HG03432 (cell line): ENCODE measurements around the gene IL11RA.
A peak's percentile ranks its signal among the peaks of the same experiment; 100 is the strongest.

Experiments
- ATAC-seq: cut with Tn5 transposase; IDR thresholded peaks from one replicate; pipeline ENCODE4 v1.9.1; 2021; ENCODE audit warnings: mild to moderate bottlenecking, moderate library complexity; ENCODE audit not compliant: unreplicated experiment

IL11RA gene

GRCh38 chr9:34652602-34653000 lies 616 bp downstream of the IL11RA start:
- ATAC-seq, result no peak

- no peak for ATAC-seq
Observed at GRCh38 chr9:34653151-34654072, 1.4 kb downstream of the IL11RA start.

DNA sequence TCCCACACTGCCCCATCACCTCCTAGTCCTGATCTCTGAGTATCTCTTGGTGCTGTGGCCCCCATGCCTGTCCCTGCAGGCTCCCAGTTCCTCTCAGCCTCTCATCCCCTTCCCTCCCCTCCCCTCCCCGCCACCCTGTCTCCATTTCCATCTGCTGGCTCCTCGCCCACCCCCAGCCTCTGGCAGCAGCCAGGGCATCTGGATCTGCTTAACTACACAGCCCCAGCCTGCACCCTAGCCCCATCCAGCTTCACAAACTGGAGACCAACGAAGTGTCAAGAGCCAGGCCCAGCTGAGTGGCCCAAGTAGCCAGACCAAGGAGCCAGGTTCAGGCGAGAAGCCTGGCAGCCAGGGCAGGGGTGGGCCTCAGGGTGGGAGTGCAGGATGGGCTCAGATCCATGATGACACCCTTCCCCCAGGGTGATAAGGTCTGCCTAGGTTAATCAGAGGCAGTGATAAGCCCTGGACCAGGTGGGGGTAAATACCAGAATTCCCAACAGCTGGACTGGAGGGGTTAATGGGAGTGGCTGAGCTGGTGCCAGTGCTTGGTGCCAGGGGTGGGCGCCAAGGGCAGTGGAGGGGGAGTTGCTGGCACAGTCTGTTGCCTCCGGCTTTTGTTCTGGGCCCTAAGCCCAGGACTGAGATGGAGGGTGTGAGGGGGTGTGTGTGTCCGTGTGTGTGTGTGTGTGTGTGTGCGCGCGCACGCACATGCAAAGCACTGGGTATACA lies 2.5 kb downstream of the IL11RA start:
- ATAC-seq, result no peak

- ATAC-seq, result no peak
Observed at GRCh38 chr9:34655394-34655793, 3.4 kb downstream of the IL11RA start.

DNA sequence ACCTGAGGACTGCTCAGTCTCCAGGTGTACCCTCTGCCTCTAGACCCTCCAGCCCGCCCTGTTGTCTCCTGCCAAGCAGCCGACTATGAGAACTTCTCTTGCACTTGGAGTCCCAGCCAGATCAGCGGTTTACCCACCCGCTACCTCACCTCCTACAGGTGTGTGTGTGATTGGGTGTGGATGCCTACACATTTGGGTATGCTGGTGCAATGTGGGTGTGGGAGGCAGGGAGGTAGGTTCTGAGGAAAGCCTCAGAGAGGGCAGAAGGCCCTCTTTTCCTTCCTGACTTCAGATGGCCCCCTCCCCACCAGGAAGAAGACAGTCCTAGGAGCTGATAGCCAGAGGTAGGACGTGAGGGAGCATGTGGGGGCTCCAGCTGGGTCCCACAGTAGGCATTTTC lies 5.0 kb downstream of the IL11RA start:
- no peak for ATAC-seq

DNA sequence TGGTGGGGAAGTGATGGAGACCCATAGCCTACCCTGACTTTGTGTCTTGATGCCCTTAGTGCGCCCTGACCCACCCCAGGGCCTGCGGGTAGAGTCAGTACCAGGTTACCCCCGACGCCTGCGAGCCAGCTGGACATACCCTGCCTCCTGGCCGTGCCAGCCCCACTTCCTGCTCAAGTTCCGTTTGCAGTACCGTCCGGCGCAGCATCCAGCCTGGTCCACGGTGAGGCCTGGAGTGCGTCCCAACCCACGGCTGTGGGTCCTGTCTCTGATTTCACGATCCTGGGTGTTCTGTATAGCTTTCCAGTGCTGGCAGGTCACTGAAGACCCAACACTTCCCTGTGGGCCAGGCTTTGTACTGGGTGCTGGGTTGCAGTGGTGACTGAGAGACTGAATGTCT lies 6.5 kb downstream of the IL11RA start:
- ATAC-seq, result no peak

DNA sequence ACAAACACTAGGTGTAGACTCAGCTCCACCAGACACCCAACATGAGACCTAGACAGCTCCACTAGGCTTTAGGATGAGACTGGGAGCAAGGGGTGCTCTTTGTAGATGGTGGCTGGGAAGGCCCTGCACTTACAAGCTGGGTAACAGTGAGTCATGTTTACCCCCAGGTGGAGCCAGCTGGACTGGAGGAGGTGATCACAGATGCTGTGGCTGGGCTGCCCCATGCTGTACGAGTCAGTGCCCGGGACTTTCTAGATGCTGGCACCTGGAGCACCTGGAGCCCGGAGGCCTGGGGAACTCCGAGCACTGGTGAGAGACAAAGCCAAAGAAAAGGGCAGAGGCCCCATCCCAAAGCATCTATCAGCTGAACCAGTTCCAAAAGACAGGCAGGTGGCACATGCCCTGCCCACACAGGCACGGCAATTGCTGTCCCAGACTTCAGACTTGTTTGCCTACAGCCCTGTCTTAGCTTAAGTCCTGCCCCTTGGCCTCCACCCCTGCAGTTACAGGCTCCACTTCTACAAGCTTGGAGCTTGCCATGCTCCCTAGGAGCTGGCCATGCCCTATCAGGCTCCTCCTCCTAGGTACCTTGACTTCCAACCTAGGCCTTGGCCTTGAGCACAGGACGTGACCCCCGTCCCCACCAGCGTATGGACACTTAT lies 7.7 kb downstream of the IL11RA start:
- no peak for ATAC-seq

DNA sequence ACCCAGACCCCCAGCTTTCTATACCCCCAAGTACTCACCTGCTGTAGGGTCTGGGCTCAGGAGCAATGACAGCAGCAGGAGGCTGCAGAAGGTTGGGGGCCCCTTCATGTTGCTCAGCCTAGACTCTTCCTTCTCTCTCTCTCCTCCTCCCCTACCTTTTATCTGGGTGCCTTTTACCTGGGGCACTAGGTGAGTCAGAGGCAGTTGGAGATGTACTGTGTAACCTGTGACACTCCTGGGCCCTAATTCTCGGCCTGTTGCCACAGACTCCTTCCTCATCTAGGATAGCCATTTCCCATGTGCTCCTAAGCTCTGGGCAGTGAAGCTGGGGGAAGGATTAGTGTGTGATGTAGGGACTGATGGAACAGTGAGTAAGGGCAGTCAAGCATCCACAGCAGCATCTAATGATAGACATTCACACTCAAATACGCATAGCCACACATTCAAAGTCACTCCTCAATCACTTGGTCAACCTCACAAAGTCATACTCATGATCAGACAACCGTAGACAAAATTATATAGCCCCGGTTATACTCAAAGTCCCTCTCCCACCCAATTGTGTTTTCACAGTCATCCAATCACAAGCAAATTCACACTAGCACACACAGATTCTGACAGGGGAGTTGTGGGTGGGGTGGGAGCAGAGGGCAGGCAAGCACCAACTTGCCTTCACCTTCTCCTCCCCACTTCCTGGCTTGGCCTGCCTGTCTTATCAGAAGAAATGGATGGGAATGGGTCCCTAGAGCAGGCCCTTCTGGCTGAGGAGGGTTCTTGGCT lies 10.7 kb downstream of the IL11RA start, which contains the start of gene CCL27:
Gene CCL27 (minus strand): TSS at position 132 of the 777 bp plus-strand sequence. CDS start 24 bp downstream, at position 108.
- no peak for ATAC-seq

GRCh38 chr9:34663303-34663605 lies 11.3 kb downstream of the IL11RA start:
- no peak for ATAC-seq

DNA sequence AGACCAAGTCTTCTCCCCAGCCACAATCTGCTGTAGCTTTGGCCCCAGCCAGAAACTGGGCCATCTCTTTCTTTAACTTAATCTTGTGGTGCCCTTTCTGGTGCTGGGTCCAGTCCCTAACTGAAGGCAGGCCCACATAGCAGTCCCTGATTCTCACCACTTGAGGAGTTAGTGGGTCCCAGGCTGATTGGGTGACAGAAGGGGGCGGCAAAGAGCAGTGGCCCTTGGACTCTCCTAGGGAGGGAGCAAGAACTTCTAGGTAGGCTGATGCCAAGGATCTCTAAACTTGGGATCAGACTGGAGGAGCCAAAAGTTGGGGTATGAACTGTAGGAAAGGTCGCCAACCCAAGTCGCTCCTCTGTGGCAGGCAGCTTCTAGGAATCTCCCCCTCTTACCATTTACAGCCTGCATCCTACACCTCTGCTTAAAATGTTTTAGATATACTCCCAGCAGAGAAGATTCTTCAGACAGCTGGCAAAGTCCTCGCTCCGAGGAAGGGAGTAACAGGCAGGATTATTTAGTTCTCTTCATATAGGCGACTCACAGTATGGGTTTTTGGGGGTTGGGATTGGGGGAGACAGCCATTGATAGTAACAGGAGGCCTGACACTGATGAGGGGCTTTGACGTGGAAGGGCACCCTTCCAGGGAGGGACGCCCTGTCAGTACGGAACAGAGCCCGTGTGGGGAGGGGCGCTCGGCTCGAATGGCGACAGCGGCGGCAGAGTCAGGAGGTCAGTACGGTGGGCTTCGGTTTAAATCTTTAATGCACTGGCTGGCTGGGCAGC lies 12.5 kb downstream of the IL11RA start:
- peak; percentile 61 for ATAC-seq

GRCh38 chr9:34665067-34665380 lies 13.0 kb downstream of the IL11RA start:
- ATAC-seq, result peak; percentile 29

GRCh38 chr9:34665381-34666250 lies 13.6 kb downstream of the IL11RA start:
- ATAC-seq, result peak; percentile 72

DNA sequence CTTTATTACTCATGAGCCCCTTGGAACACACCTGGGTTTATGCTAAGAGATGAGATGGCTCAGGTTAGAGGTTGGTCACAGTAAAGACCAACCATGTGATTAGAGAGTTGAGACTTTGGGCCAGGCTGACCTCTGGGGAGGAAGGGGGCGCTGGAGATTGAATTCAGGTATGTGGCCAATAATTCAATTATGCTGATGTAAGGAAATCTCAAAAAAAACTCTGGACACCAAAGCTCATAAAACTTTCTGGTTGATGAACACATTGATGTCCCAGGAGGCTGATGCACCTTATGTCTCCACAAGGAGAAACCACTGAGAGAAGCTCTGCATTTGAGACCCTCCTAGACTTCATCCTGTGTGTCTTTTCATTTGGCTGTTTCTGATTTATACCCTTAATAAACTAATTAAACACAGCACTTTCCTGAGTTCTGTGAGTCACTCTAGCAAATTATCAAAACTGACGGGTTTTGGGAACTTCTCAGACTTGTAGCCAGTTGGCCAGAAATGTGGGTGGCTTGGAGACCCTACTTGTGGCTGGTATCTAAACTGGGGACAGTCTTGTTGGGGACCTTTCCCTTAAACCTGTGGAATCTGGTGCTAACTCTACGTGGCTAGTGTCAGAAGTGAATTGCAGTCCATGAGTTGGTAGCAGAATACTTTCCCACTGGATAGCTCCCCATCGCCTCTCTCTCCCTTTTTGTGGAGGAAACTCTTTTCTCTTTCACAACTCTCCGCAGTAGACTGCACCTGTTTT lies 18.0 kb downstream of the IL11RA start:
- ATAC-seq, result no peak

- ATAC-seq, result no peak
Observed at GRCh38 chr9:34671307-34671706, 19.3 kb downstream of the IL11RA start.

GRCh38 chr9:34674440-34674839 lies 22.5 kb downstream of the IL11RA start:
- ATAC-seq, result no peak

DNA sequence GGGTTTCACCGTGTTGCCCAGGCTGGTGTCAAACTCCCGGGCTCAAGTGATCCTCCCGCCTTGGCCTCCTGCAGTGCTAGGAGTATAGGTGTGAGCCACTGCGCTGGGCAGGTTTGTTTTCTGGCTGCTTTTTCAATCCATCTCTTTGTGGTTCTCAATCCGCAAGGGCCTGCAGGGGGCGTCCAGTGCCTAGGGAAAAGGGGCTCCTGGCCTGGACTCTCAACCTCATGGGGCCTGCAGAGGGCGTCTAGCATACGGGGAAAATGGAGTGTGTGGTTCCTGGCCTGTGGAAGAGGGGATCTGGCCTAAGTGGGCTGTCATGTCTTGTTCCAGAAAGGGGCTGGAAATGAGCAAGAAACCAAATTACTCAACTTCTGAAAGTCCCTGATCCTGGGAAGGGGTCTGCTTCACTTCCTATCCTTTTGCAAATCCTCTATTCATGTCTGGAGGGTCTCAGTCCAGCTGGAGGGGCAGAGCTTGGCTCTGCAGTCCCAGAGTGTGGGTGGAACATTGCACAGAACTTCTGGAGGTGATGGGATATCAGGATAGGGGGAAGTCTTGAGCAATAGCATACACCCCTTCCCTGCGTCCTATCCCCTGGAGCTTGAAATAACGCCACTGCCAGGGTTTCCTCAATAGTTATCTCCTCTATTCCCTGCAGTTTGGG lies 23.2 kb downstream of the IL11RA start:
- no peak for ATAC-seq

- ATAC-seq, result no peak
Observed at GRCh38 chr9:34675869-34676268, 23.9 kb downstream of the IL11RA start.

- ATAC-seq, result no peak
Observed at GRCh38 chr9:34684145-34684544, 32.2 kb downstream of the IL11RA start.
